PC-3 (cell line): Measurements from ENCODE around the gene SPTLC3.
A peak's percentile ranks its signal among the peaks of the same experiment; 100 is the strongest.

Source experiments
- CTCF ChIP-seq: fragments of 300-600 bp; sonication (generic); conservative IDR thresholded peaks from 2 replicates; pipeline ENCODE4 v1.5.1; 2017; ENCODE audit warnings: antibody characterized with exemption, low read depth, mild to moderate bottlenecking, low read length
- EZH2 ChIP-seq: fragments of 300-600 bp; sonication (generic); IDR thresholded peaks from one replicate; pipeline ENCODE4 v1.6.1; 2017; ENCODE audit warnings: antibody characterized with exemption, mild to moderate bottlenecking, low read length; ENCODE audit not compliant: unreplicated experiment

GRCh38 chr20:12970372-12970821, 38.4 kb upstream of the SPTLC3 start:
- peak; percentile 88 for TF ChIP-seq CTCF
- no peak for TF ChIP-seq EZH2
